Measurements from ENCODE around the gene ZNF518A. TPM values are rescaled to one million over a fixed set of nuclear protein-coding genes. Genes with fewer than 3 reads are reported as not detected.

Gene ZNF518A
- total RNA-seq, 1 experiment from 2014 or later, result 16.0 TPM

- H3K27ac Mint-ChIP-seq (ENCODE audit: unreplicated experiment), result peak overlapping the region; percentile 72
- H3K9me3 Mint-ChIP-seq (ENCODE audit: low read depth, unreplicated experiment), result no peaks in the 10 kb centered on the region
- peak; percentile 66 for DNase-seq
- intact Hi-C loops (cut with micrococcal nuclease; ENCODE audit: unreplicated experiment), result no loop called here
- H3K27me3 Mint-ChIP-seq (ENCODE audit: unreplicated experiment), result no peaks in the 10 kb centered on the region
- TF ChIP-seq CTCF (IDR thresholded peaks at IDR 0.05; ENCODE audit: unreplicated experiment), result no peak
- CTCF ChIA-PET, result interaction anchor here (1.2 kb wide), 1 partner anchor 11 kb away, joined by 3 read pairs; no protein-coding TSS in a partner anchor
- peaks cover 20% of the 10 kb centered on the region for H3K4me1 Mint-ChIP-seq (ENCODE audit: low read depth, unreplicated experiment)
- H3K4me3 Mint-ChIP-seq (ENCODE audit: low read depth, unreplicated experiment), result peak overlapping the region; percentile 74
- H3K36me3 Mint-ChIP-seq (ENCODE audit: insufficient read depth, unreplicated experiment), result peaks cover 11% of the 10 kb centered on the region
- BruUV-seq (replicated peaks), result no TSS peak
Observed at GRCh38 chr10:96118604-96119450, 11.3 kb upstream of the ZNF518A start.

GRCh38 chr10:96122824-96123223, 7.3 kb upstream of the ZNF518A start:
- no peak for TF ChIP-seq CTCF (IDR thresholded peaks at IDR 0.05; ENCODE audit: unreplicated experiment)
- intact Hi-C loops (cut with micrococcal nuclease; ENCODE audit: unreplicated experiment), result no loop called here
- Mint-ChIP-seq H3K4me3 (ENCODE audit: low read depth, unreplicated experiment) (no peak overlapping the region), H3K27me3 (ENCODE audit: unreplicated experiment) (no peaks in the 10 kb centered on the region), H3K36me3 (ENCODE audit: insufficient read depth, unreplicated experiment) (peaks cover 16% of the 10 kb centered on the region), H3K9me3 (ENCODE audit: low read depth, unreplicated experiment) (no peaks in the 10 kb centered on the region), H3K27ac (ENCODE audit: unreplicated experiment) (no peak overlapping the region), H3K4me1 (ENCODE audit: low read depth, unreplicated experiment) (peaks cover 20% of the 10 kb centered on the region)
- CTCF ChIA-PET, result no interaction called here
- no peak for DNase-seq
- no TSS peak for BruUV-seq (replicated peaks)

GRCh38 chr10:96124230-96125141, 5.6 kb upstream of the ZNF518A start:
- TF ChIP-seq CTCF (IDR thresholded peaks at IDR 0.05; ENCODE audit: unreplicated experiment), result no peak
- no TSS peak for BruUV-seq (replicated peaks)
- Mint-ChIP-seq H3K9me3 (ENCODE audit: low read depth, unreplicated experiment) (no peaks in the 10 kb centered on the region), H3K27me3 (ENCODE audit: unreplicated experiment) (no peaks in the 10 kb centered on the region), H3K4me1 (ENCODE audit: low read depth, unreplicated experiment) (peaks cover 20% of the 10 kb centered on the region), H3K4me3 (ENCODE audit: low read depth, unreplicated experiment) (peak overlapping the region; percentile 65), H3K36me3 (ENCODE audit: insufficient read depth, unreplicated experiment) (peaks cover 9% of the 10 kb centered on the region), H3K27ac (ENCODE audit: unreplicated experiment) (peak overlapping the region; percentile 47)
- intact Hi-C loops (cut with micrococcal nuclease; ENCODE audit: unreplicated experiment), result no loop called here
- DNase-seq, result peak; percentile 67
- CTCF ChIA-PET, result no interaction called here

GRCh38 chr10:96125142-96125515, 5.0 kb upstream of the ZNF518A start:
- H3K27ac Mint-ChIP-seq (ENCODE audit: unreplicated experiment), result no peak overlapping the region
- peak overlapping the region; percentile 65 for H3K4me3 Mint-ChIP-seq (ENCODE audit: low read depth, unreplicated experiment)
- peaks cover 15% of the 10 kb centered on the region for H3K36me3 Mint-ChIP-seq (ENCODE audit: insufficient read depth, unreplicated experiment)
- no peaks in the 10 kb centered on the region for H3K9me3 Mint-ChIP-seq (ENCODE audit: low read depth, unreplicated experiment)
- no TSS peak for BruUV-seq (replicated peaks)
- peaks cover 20% of the 10 kb centered on the region for H3K4me1 Mint-ChIP-seq (ENCODE audit: low read depth, unreplicated experiment)
- intact Hi-C loops (cut with micrococcal nuclease; ENCODE audit: unreplicated experiment), result no loop called here
- no peak for DNase-seq
- no peak for TF ChIP-seq CTCF (IDR thresholded peaks at IDR 0.05; ENCODE audit: unreplicated experiment)
- no peaks in the 10 kb centered on the region for H3K27me3 Mint-ChIP-seq (ENCODE audit: unreplicated experiment)
- CTCF ChIA-PET, result no interaction called here
